Aorta (tissue), 5 donors: ENCODE results near the gene RANBP3L. TPM values are rescaled to one million over a fixed set of nuclear protein-coding genes. Genes with fewer than 3 reads are reported as not detected.
"Not testable (repeated sequence)": the region's sequence is repeated elsewhere in the genome, so short reads cannot be mapped to it uniquely, and the experiment has no call there.

Experiments
- ATAC-seq: fragments of 200-7000 bp; cut with Tn5 transposase; one replicate; pipeline ENCODE4 v1.9.1; 2022; ENCODE audit warnings: moderate library complexity; ENCODE audit not compliant: low FRiP score
- DNase-seq, 2 donors: peaks; one replicate each; pipeline ENCODE4 v3.0.0-alpha.2; 2020
- H3K27ac ChIP-seq, 2 donors: one replicate each; pipeline ENCODE4 v1.5.1; 2013; ENCODE audit warnings: low read length in 2 of 2, mild to moderate bottlenecking in 2 of 2, moderate library complexity in 2 of 2, control low read depth in 1 of 2, inconsistent platforms in 1 of 2, low read depth in 1 of 2
- H3K27me3 ChIP-seq, 2 donors: one replicate each; pipeline ENCODE4 v1.6.1; 2013; ENCODE audit warnings: control low read depth in 1 of 2, low read length in 1 of 2, mild to moderate bottlenecking in 1 of 2, moderate library complexity in 1 of 2; ENCODE audit not compliant: insufficient read depth in 2 of 2, control insufficient read depth in 1 of 2
- H3K36me3 ChIP-seq, 2 donors: one replicate each; pipeline ENCODE4 v1.6.1; 2013; ENCODE audit warnings: control low read depth in 1 of 2, low read length in 1 of 2, mild to moderate bottlenecking in 1 of 2; ENCODE audit not compliant: insufficient read depth in 2 of 2, control insufficient read depth in 1 of 2
- H3K4me1 ChIP-seq, 2 donors: one replicate each; pipeline ENCODE4 v1.6.1; 2013; ENCODE audit warnings: low read length in 2 of 2, control low read depth in 1 of 2, mild to moderate bottlenecking in 1 of 2, moderate library complexity in 1 of 2; ENCODE audit not compliant: insufficient read depth in 2 of 2, control insufficient read depth in 1 of 2
- H3K4me3 ChIP-seq, 2 donors: one replicate each; pipeline ENCODE4 v1.5.1; 2013; ENCODE audit warnings: low read length in 2 of 2, control low read depth in 1 of 2, mild to moderate bottlenecking in 1 of 2
- H3K9me3 ChIP-seq: one replicate; pipeline ENCODE4 v1.6.1; 2013; ENCODE audit warnings: mild to moderate bottlenecking, low read length; ENCODE audit not compliant: control insufficient read depth
- WGBS, 2 donors: extraction: QIAGEN DNeasy Blood & Tissue Kit; methylation state at CpG; one replicate each; pipeline ENCODE4 v1.1.7; 2013; 5-methylcytosine and 5-hydroxymethylcytosine counted together
- intact Hi-C, 2 donors: fragments of 100-400 bp; cut with DNase I; formaldehyde crosslinking; loops; one replicate each; pipeline versions ENCODE4 v1.14.2 to v1.15.0; 2022
- polyA plus RNA-seq, 2 donors: library from polyadenylated mRNA; stranded (reverse); fragments of 200-250 nt; gene quantifications; one replicate each; pipeline ENCODE4 v1.2.3, GENCODE V29; 2013
- total RNA-seq, 2 donors: library from RNA; stranded (reverse); fragmentation: NEBNext Ultra II Directional; extraction: Animal tissue kit (Norgen Biotek cat#: 25700); gene quantifications; one replicate each; pipeline ENCODE4 v1.2.1, GENCODE V29; 2021
- donor health status: healthy with polysubstance abuse.
- donor health status: Bipolar disorder and iron deficiency.
- donor health status: DM: no; HTN: no; CAD: no.
- donor health status: DM: no; HTN: no; CAD: no.
- donor health status: DM: yes; HTN: yes; CAD: no.

RANBP3L gene
- total and polyA plus RNA-seq, 4 donors = 4.5 to 8.1 (median 5.6) TPM

DNA sequence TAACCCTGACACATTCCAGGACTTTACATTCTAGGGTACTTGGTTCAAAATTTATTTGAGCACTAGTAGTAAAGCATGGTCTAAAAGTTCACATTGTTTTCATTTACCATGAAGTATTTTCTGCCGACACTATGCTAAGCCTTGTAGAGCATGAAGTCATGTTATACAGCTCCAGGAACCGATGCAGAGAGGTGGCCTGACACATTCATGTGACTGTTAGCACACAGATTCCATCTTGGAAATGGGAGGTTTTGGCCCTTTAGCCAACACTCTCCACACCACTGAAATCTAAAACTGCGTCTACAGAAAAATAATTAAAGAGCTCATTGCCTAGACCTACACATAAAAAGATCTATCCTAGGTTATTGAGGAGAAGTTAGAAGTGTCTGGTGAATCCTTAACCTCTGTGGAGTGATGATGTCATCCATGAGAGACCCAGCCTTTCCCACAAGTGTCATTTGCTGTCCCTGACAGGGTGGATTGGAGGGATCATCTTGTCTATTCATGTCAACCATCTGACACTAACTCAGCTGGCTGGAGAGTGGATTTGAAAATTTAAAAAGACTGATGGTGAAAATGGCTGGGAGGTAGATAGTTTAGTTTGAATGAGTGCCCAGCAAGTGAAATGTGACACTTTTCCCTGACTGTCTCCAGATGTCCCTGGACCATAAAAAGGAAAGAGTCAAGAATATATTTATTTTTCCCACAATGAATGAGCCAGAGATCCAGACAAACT is 1.3 kb downstream of the RANBP3L start:
- no peak for ATAC-seq
- Histone ChIP-seq H3K27ac (peak overlapping the region; percentile 63 to 82), H3K4me3 (peak overlapping the region; percentile 1 to 10), H3K4me1 (peaks cover 5 to 6% of the 10 kb centered on the region in 2 donors), H3K9me3 (no peaks in the 10 kb centered on the region), H3K27me3 (no peaks in the 10 kb centered on the region), H3K36me3 (no peaks in the 10 kb centered on the region)
- WGBS, 2 donors = 10 to 14% methylated on average over 3 of the region's 3 CpGs
- intact Hi-C loops = loop anchor here in 1 of 2 donors (5.0 to 10.0 kb wide), 2 partner anchors 33 to 56 kb away; partner anchors contain the start of gene NADK2
- no peak for DNase-seq

DNA sequence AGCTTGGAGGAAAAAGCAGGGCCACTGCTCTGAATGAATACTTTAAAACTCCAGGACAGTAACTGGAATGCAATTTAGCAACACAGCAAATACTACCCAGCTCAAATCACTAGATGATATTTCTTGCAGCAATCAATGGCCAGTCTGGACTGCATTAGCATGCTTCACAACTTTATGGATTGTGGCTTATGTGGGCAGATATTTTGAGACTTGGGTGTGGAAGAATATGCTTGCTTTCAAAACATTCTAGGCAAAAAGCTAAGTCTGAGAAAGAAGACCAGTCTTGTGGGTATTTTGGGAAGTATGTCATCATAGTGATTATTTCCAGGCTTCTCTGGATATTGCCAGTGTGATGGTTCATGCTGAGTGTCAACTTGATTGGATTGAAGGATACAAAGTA is 3.1 kb downstream of the RANBP3L start:
- Histone ChIP-seq H3K27me3 (no peaks in the 10 kb centered on the region), H3K4me1 (peaks cover 4 to 6% of the 10 kb centered on the region in 2 donors), H3K9me3 (no peaks in the 10 kb centered on the region), H3K27ac (peak overlapping the region in 1 of 2 donors; percentile 28), H3K4me3 (peak overlapping the region in 1 of 2 donors; percentile 34), H3K36me3 (no peaks in the 10 kb centered on the region)
- DNase-seq (no peak), ATAC-seq (no peak)
- intact Hi-C loops = no loop called here

DNA sequence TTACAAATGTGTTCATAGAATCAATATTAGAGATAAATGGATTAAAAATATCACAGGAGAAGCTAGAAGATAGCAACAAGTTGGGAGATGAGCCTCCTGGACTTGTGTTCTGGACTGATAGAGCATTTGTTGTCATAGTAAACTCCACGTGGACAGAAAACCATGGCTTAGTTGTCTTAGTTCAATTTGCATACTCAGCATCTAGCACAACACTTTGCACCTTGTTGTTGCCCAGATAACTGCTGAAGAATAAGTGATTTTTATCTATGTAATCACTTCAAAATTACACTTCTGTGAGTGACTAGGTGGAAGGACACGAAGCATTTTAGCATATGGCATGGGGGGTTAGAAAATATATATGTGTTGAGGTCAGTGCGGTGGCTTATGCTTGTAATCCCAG is 4.0 kb downstream of the RANBP3L start:
- DNase-seq (no peak), ATAC-seq (no peak)
- peaks cover 3 to 6% of the 10 kb centered on the region in 2 donors for H3K4me1 ChIP-seq
- H3K36me3 ChIP-seq = no peaks in the 10 kb centered on the region
- no peak overlapping the region for H3K4me3 ChIP-seq
- no peaks in the 10 kb centered on the region for H3K27me3 ChIP-seq
- H3K27ac ChIP-seq = no peak overlapping the region
- intact Hi-C loops = no loop called here
- 93 to 96% methylated on average over 3 of the region's 3 CpGs for WGBS, 2 donors
- H3K9me3 ChIP-seq = no peaks in the 10 kb centered on the region

- Histone ChIP-seq H3K9me3 (no peaks in the 10 kb centered on the region), H3K27me3 (no peaks in the 10 kb centered on the region), H3K27ac (no peak overlapping the region), H3K4me3 (no peak overlapping the region), H3K4me1 (peaks cover 2 to 3% of the 10 kb centered on the region in 2 donors), H3K36me3 (no peaks in the 10 kb centered on the region)
- intact Hi-C loops = no loop called here
- 71 to 81% methylated on average over 2 of the region's 2 CpGs for WGBS, 2 donors
- ATAC-seq (no peak), DNase-seq (no peak)
Measured at GRCh38 chr5:36285837-36286615, 15.7 kb downstream of the RANBP3L start.

- ATAC-seq, H3K9me3 ChIP-seq, H3K4me3 ChIP-seq, H3K36me3 ChIP-seq, H3K4me1 ChIP-seq, intact Hi-C loops, DNase-seq, H3K27me3 ChIP-seq, H3K27ac ChIP-seq: not testable (repeated sequence)
- WGBS, 2 donors = 93 to 95% methylated on average over 3 of the region's 3 CpGs
Measured at GRCh38 chr5:36283775-36284174, 17.9 kb downstream of the RANBP3L start.

DNA sequence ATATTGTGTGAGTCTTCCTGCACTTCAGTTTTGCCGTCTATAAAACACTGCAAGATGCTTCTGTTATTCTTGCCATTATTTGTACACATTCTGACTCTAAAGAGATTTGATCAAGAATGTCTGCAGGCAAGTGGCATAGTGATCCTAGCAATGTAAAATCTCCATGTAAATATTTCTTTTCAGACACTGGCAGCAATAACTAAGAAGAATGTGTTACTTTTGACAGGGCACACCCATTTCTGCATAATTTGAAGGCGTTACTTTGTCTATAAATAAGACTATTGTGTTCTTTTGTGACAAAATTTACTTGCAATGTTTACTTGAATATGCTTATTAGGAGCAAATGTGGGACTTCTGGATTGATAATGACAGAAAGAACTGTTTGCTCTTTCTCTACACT is 20.1 kb downstream of the RANBP3L start:
- H3K27me3 ChIP-seq = no peaks in the 10 kb centered on the region
- 79 to 84% methylated on average over 2 of the region's 2 CpGs for WGBS, 2 donors
- no peaks in the 10 kb centered on the region for H3K9me3 ChIP-seq
- H3K4me1 ChIP-seq = peaks cover 6 to 8% of the 10 kb centered on the region in 2 donors
- no peak for ATAC-seq
- no peak overlapping the region for H3K4me3 ChIP-seq
- no peaks in the 10 kb centered on the region for H3K36me3 ChIP-seq
- peak overlapping the region in 1 of 2 donors; percentile 57 for H3K27ac ChIP-seq
- no peak for DNase-seq
- intact Hi-C loops = no loop called here

- Histone ChIP-seq H3K27ac (peak overlapping the region in 1 of 2 donors; percentile 33), H3K4me1 (peaks cover 6 to 11% of the 10 kb centered on the region in 2 donors), H3K36me3 (no peaks in the 10 kb centered on the region), H3K4me3 (peak overlapping the region; percentile 14 to 54), H3K27me3 (no peaks in the 10 kb centered on the region), H3K9me3 (no peaks in the 10 kb centered on the region)
- intact Hi-C loops = loop anchor here in 1 of 2 donors (10.0 kb wide), 1 partner anchor 116 kb away; no protein-coding TSS in a partner anchor
- ATAC-seq = no peak
- WGBS, 2 donors = 5 to 7% methylated on average over 3 of the region's 3 CpGs
- DNase-seq = no peak
Measured at GRCh38 chr5:36279054-36279698, 22.5 kb downstream of the RANBP3L start.

GRCh38 chr5:36277521-36278176 is 24.1 kb downstream of the RANBP3L start:
- Histone ChIP-seq H3K27ac (peak overlapping the region in 1 of 2 donors; percentile 76), H3K4me1 (peaks cover 9 to 14% of the 10 kb centered on the region in 2 donors), H3K4me3 (no peak overlapping the region), H3K36me3 (no peaks in the 10 kb centered on the region), H3K27me3 (no peaks in the 10 kb centered on the region), H3K9me3 (no peaks in the 10 kb centered on the region)
- 83 to 85% methylated on average over 5 of the region's 5 CpGs for WGBS, 2 donors
- intact Hi-C loops = loop anchor here in 1 of 2 donors (10.0 kb wide), 1 partner anchor 117 kb away; no protein-coding TSS in a partner anchor
- DNase-seq (no peak), ATAC-seq (no peak)
